ENCODE results near the gene MCHR2. TPM values are rescaled to one million over a fixed set of nuclear protein-coding genes. Genes with fewer than 3 reads are reported as not detected.

MCHR2 gene
- total and polyA plus RNA-seq, 2 of the 13 experiments (the other 11 are each of a cell fraction or from before 2014, with no cell fraction given): not detected

GRCh38 chr6:99979953-99980352 is 14.1 kb downstream of the MCHR2 start (continued):
- TF ChIP-seq ZBTB46 (CRISPR knock-in tag; IDR thresholded peaks at IDR 0.05; ENCODE audit: borderline replicate concordance) (no peak), MTA3 (CRISPR knock-in tag; IDR thresholded peaks at IDR 0.05) (no peak), IRF9 (CRISPR knock-in tag; IDR thresholded peaks at IDR 0.05; ENCODE audit: borderline replicate concordance) (no peak), SMAD3 (CRISPR knock-in tag; IDR thresholded peaks at IDR 0.05) (no peak), ZNF609 (CRISPR knock-in tag; IDR thresholded peaks at IDR 0.05; ENCODE audit: borderline replicate concordance) (no peak), ZNF557 (CRISPR knock-in tag; IDR thresholded peaks at IDR 0.05) (no peak), SAP130 (CRISPR knock-in tag; IDR thresholded peaks at IDR 0.05; ENCODE audit: low read depth) (no peak), SRSF9 (IDR thresholded peaks at IDR 0.05; ENCODE audit: borderline replicate concordance, insufficient read depth, low read depth, low read length, poor library complexity, severe bottlenecking) (no peak)
